ENCODE measurements around the gene TLX3.
"Not testable (repeated sequence)": the region's sequence is repeated elsewhere in the genome, so short reads cannot be mapped to it uniquely, and the experiment has no call there.

Gene TLX3

DNA sequence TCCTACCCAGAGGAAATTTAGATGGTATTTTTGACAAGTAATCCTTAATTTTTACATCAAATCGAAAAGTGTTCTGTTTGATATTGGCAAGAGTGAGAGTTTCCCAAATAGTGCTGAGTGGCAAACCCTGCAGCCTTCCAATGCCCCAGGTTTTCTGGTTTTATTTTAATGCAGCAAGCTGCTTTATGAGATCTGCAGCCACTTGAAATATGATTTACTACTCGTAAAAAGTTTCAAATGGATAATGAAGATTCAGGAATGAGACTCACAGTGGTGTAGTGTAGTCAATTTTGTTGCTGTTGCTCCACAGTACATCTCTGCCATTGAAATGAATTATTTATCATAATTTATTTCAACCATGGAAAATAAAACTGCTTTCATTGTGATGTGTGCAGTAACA is 23.6 kb upstream of the TLX3 start:
- no peak for DNase-seq (ENCODE audit: low read depth)
- H3K4me3 ChIP-seq (ENCODE audit: low read depth, low read length): no peak overlapping the region
- TF ChIP-seq, protein P1, sequence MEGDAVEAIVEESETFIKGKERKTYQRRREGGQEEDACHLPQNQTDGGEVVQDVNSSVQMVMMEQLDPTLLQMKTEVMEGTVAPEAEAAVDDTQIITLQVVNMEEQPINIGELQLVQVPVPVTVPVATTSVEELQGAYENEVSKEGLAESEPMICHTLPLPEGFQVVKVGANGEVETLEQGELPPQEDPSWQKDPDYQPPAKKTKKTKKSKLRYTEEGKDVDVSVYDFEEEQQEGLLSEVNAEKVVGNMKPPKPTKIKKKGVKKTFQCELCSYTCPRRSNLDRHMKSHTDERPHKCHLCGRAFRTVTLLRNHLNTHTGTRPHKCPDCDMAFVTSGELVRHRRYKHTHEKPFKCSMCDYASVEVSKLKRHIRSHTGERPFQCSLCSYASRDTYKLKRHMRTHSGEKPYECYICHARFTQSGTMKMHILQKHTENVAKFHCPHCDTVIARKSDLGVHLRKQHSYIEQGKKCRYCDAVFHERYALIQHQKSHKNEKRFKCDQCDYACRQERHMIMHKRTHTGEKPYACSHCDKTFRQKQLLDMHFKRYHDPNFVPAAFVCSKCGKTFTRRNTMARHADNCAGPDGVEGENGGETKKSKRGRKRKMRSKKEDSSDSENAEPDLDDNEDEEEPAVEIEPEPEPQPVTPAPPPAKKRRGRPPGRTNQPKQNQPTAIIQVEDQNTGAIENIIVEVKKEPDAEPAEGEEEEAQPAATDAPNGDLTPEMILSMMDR (IDR thresholded peaks at IDR 0.05; ENCODE audit: insufficient read depth, low read depth, low read length, missing control alignments): no peak

DNA sequence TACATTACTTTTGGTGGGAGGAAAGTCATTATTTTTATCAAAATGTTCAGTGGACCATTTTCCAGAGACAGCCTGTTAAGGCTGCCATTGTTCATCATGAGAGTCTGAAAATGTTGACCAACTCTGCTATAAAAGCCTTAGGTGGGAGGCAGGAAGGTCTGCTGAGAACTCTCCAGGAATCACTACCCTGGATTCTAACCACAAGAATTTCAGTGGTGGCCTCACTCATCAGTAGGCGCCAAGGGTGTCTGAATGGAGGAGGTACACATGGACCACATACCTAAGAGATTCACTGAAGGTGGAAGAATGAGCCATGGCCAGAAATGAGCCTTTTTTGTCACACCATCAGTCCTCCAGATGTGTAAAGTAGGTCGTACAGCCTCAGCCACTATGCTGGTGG is 21.0 kb upstream of the TLX3 start:
- DNase-seq (ENCODE audit: low read depth): no peak
- no peak overlapping the region for H3K4me3 ChIP-seq (ENCODE audit: low read depth, low read length)
- TF ChIP-seq, protein P1 (IDR thresholded peaks at IDR 0.05; ENCODE audit: insufficient read depth, low read depth, low read length, missing control alignments): no peak

DNA sequence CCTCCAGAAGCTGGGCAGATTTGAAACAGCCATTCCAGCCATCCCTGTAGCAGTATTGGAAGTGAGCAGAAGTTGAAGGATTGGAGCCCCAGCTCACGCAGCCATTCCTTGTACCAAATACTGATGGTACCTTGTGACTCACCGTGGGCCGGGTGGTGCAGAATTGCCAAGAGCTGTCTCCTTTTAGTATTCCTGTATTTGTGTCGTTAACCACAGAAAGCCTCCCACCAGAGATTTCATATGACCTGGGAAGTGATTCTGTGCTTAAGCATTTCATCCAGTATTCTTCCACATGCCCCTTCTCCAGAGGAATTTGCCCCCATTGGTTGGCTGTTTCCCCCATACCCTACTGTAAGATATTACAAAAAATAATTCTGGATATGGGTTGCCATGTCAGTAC is 17.7 kb upstream of the TLX3 start:
- TF ChIP-seq, protein P1 (IDR thresholded peaks at IDR 0.05; ENCODE audit: insufficient read depth, low read depth, low read length, missing control alignments): no peak
- no peak overlapping the region for H3K4me3 ChIP-seq (ENCODE audit: low read depth, low read length)
- DNase-seq (ENCODE audit: low read depth): no peak

DNA sequence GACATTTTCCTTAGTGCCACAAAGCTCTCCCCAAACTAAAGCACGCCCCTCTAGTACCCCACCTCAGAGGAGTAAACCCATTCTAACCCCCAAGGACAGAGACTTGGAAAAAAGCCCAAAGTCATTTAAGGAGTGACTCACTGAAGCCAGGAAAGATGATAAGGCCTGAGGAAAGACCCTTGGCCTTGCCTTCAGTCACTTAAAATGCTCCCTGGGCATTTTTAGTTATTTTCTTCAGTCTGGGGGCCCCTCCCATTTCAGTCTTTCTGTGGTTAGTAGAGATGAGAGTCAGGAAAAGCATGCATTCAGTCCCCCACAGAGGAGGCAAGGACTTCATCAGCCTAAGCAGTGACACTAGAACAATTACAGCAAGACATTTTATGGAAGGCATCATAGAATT is 13.7 kb upstream of the TLX3 start:
- TF ChIP-seq, protein P1 (IDR thresholded peaks at IDR 0.05; ENCODE audit: insufficient read depth, low read depth, low read length, missing control alignments): no peak
- no peak overlapping the region for H3K4me3 ChIP-seq (ENCODE audit: low read depth, low read length)

DNA sequence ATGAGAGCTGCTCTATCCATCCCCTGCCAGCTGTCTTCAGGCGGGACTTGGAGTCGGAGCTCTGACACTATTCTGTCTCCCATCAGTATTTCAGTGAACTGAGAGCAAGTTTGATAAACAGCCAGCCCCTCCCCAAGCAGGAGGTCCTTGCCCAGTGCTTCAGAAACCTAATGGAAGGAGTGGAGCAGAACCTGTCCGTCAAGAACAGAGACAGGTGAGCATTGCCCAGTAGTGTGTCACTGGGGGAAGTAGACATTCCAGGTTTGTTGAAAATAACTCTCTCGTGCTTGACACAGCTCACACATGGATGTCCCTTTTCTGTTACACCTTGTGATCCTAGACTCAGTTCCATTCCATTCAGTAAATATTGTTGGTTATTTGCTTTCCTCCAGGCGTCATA is 13.2 kb upstream of the TLX3 start:
- no peak for DNase-seq (ENCODE audit: low read depth)
- no peak overlapping the region for H3K4me3 ChIP-seq (ENCODE audit: low read depth, low read length)
- TF ChIP-seq, protein P1 (IDR thresholded peaks at IDR 0.05; ENCODE audit: insufficient read depth, low read depth, low read length, missing control alignments): no peak

More for the DNA sequence above, 13.7 kb upstream of the TLX3 start:
- no peak for DNase-seq (ENCODE audit: low read depth)

DNA sequence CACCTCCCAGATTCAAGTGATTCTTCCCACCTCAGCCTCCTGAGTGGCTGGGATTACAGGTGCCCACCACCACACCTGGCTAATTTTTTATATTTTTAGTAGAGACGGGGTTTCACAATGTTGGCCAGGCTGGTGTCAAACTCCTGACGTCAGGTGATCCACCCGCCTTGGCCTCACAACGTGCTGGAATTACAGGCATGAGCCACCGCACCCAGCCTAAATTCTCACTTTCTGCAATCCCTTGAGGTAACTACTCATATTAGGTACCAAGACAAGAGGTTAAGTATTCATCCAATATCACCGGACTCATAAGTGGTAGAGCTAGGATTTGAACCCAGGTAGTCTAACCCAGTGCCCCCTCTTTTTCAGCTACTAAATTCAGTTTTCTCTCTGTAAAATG is 11.1 kb upstream of the TLX3 start:
- not testable (repeated sequence) for H3K4me3 ChIP-seq (ENCODE audit: low read depth, low read length); DNase-seq (ENCODE audit: low read depth)

DNA sequence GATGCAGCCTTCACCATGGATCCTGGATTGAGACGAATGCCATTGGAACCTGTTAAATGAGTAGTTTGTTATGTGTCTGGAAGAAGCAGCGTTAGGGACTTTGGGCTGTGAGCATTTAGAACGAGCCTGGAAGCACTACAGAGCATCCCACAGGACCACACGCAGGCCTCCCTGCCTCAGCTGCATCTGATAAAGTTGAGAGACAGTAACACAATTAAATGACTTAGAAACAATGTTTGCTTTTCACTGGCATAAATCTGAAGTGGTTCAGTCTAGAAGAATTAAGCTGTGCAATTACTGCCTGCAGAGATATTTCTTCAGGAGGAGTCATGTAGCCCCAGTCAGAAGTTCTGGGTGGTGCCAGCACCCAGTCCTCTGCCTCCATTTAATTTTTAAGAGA is 9.8 kb upstream of the TLX3 start:
- TF ChIP-seq, protein P1 (IDR thresholded peaks at IDR 0.05; ENCODE audit: insufficient read depth, low read depth, low read length, missing control alignments): no peak
- H3K4me3 ChIP-seq (ENCODE audit: low read depth, low read length): no peak overlapping the region
- no peak for DNase-seq (ENCODE audit: low read depth)

Data from GM12865 (cell line).